Heart left ventricle (tissue), 13 donors: ENCODE measurements around the gene GRAMD1B.

ENCODE experiments used
- POLR2A ChIP-seq, 2 donors: fragments of 450-650 bp; IDR thresholded peaks; one replicate each; pipeline ENCODE4 v1.6.1; 2017; ENCODE audit warnings: antibody characterized with exemption in 2 of 2, mild to moderate bottlenecking in 2 of 2, moderate library complexity in 2 of 2
- TF ChIP-seq, protein P1 (sequence below), 12 donors: fragments of 200-600 bp; sonication (generic) in 4 of 12; IDR thresholded peaks; one replicate each; pipeline versions ENCODE4 v1.5.0 to v1.8.0; 2018 to 2022; ENCODE audit warnings: antibody characterized with exemption in 12 of 12, mild to moderate bottlenecking in 5 of 12
- donor health status: ischemic (EF 13 %, LVEDD 7.1; RV severe dilation, severe dysfunction).
- donor health status: DM: no; HTN: yes; CAD: no.
- donor health status: DM: no; HTN: no; CAD: no.
- donor health status: ischemic (EF 25% LVEDD 6.9; RV normal size, moderate dysfunction).
- donor health status: ischemic (EF 25% LVEDD 5.7; RV mildly dilated, moderate dysfunction).
- donor health status: ischemic (EF 35%, LVEDD 5.7; RV mildly dilated, moderate dysfunction).
- donor health status: nonischemic (EF 11% LVEDD 7.7; RV severe dilation, severe dysfunction).
- donor health status: DM: yes; HTN: yes; CAD: no.
- donor health status: PGD.
- donor health status: ischemic (EF 29% LVEDD 5.4; RV normal size, mild dysfunction).
- donor health status: nonischemic (EF 23%, LVEDD 6.1; RV moderate dilation, normal function).

- TF ChIP-seq, protein P1, sequence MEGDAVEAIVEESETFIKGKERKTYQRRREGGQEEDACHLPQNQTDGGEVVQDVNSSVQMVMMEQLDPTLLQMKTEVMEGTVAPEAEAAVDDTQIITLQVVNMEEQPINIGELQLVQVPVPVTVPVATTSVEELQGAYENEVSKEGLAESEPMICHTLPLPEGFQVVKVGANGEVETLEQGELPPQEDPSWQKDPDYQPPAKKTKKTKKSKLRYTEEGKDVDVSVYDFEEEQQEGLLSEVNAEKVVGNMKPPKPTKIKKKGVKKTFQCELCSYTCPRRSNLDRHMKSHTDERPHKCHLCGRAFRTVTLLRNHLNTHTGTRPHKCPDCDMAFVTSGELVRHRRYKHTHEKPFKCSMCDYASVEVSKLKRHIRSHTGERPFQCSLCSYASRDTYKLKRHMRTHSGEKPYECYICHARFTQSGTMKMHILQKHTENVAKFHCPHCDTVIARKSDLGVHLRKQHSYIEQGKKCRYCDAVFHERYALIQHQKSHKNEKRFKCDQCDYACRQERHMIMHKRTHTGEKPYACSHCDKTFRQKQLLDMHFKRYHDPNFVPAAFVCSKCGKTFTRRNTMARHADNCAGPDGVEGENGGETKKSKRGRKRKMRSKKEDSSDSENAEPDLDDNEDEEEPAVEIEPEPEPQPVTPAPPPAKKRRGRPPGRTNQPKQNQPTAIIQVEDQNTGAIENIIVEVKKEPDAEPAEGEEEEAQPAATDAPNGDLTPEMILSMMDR (IDR thresholded peaks at IDR 0.05), result no peak
- no peak for TF ChIP-seq POLR2A (IDR thresholded peaks at IDR 0.05)
Observed at GRCh38 chr11:123454060-123454651, 24.1 kb downstream of the GRAMD1B start.
